K562 (cell line): ENCODE results near the gene HIRIP3. TPM values are rescaled to one million over a fixed set of nuclear protein-coding genes. Genes with fewer than 3 reads are reported as not detected.

Experiments
- ATAC-seq: fragments of 200-7000 bp; cut with Tn5 transposase; 3 replicates; pipeline ENCODE4 v1.9.1; 2020; ENCODE audit warnings: moderate library complexity
- BruUV-seq: library from RNA; stranded (reverse); fragments of 400-500 nt; replicated peaks from 2 replicates; lab custom pipeline; 2021; lab: Mats Ljungman, UMichigan
- CTCF ChIA-PET: fragments of 300-600 bp; formaldehyde crosslinking; extraction: SDS; loops from one replicate; lab custom pipeline; 2021; ENCODE audit warnings: low intra/inter-chr PET ratio; lab: Yijun Ruan, JAX
- POLR2A ChIA-PET: fragments of 300-600, 350-650 bp; sonication (Branson Sonifier 250); formaldehyde crosslinking; extraction: SDS; loops from one replicate; lab custom pipeline; 2021; ENCODE audit warnings: antibody characterized with exemption, inconsistent platforms; lab: Yijun Ruan, JAX
- DNase-seq, 4 experiments: peaks; one replicate each; pipeline versions ENCODE4 v3.0.0 to v3.0.0-alpha.2; 2011 to 2018; ENCODE audit warnings: low spot score in 3 of 4, mixed read lengths in 3 of 4; ENCODE audit errors: extremely low read depth in 1 of 4
- FAIRE-seq: peaks from 2 replicates; lab custom pipeline; 2011; peaks lifted over from hg19 to GRCh38; lab: Jason Lieb, UNC
- H2AFZ ChIP-seq: 2 replicates; pipeline ENCODE4 v1.6.0; 2011; ENCODE audit warnings: low read depth, low read length, control low read depth, inconsistent platforms
- H3K27ac ChIP-seq: fragments of 200-600 bp; 3 replicates; pipeline ENCODE4 v1.8.0; 2011; ENCODE audit warnings: low read depth, mild to moderate bottlenecking, control low read depth, inconsistent platforms, low read length, moderate library complexity, mixed read lengths; ENCODE audit errors: extremely low read depth
- H3K27me3 ChIP-seq, 2 experiments: fragments of 300-600 bp in 1 of 2; 2 replicates in 1 of 2; 3 replicates in 1 of 2; pipeline versions ENCODE4 v1.6.0 to v1.8.0; 2011; ENCODE audit warnings: inconsistent platforms in 2 of 2, low read length in 2 of 2, mild to moderate bottlenecking in 1 of 2, mixed read lengths in 1 of 2, moderate library complexity in 1 of 2; ENCODE audit not compliant: control insufficient read depth in 2 of 2, insufficient read depth in 2 of 2
- H3K36me3 ChIP-seq: fragments of 300-600 bp; 3 replicates; pipeline ENCODE4 v1.8.0; 2011; ENCODE audit warnings: mild to moderate bottlenecking, low read length, inconsistent platforms; ENCODE audit not compliant: control insufficient read depth, insufficient read depth
- H3K4me1 ChIP-seq, 2 experiments: fragments of 200-600 bp in 1 of 2; replicated peaks in 1 of 2; 2 replicates in 1 of 2; 3 replicates in 1 of 2; pipeline versions ENCODE4 v1.5.1 to v1.8.0; 2011; ENCODE audit warnings: inconsistent platforms in 2 of 2, low read length in 2 of 2, mild to moderate bottlenecking in 1 of 2, mixed read lengths in 1 of 2, moderate library complexity in 1 of 2; ENCODE audit not compliant: control insufficient read depth in 2 of 2, insufficient read depth in 2 of 2
- H3K4me2 ChIP-seq: 2 replicates; pipeline ENCODE4 v1.6.1; 2011; ENCODE audit warnings: low read length, control low read depth, inconsistent platforms, mixed read lengths; ENCODE audit not compliant: insufficient read depth
- H3K4me3 ChIP-seq: fragments of 200-600 bp; sonication (generic), shearing (Covaris generic); 2 replicates; pipeline ENCODE4 v1.5.1; 2016; ENCODE audit warnings: control low read depth, inconsistent platforms
- H3K79me2 ChIP-seq: fragments of 200-600 bp; 3 replicates; pipeline ENCODE4 v1.8.0; 2011; ENCODE audit warnings: low read length, inconsistent platforms; ENCODE audit not compliant: control insufficient read depth, insufficient read depth
- H3K9ac ChIP-seq, 2 experiments: 2 replicates each; pipeline versions ENCODE4 v1.6.0 to v1.6.1; 2011; ENCODE audit warnings: low read depth in 2 of 2, low read length in 2 of 2, control low read depth in 1 of 2, inconsistent platforms in 1 of 2, mild to moderate bottlenecking in 1 of 2, mixed read lengths in 1 of 2; ENCODE audit not compliant: insufficient read depth in 1 of 2
- H3K9me1 ChIP-seq: one replicate; pipeline ENCODE4 v1.6.0; 2011; ENCODE audit warnings: inconsistent platforms, mild to moderate bottlenecking, low read length, moderate library complexity; ENCODE audit not compliant: control insufficient read depth, insufficient read depth
- H3K9me3 ChIP-seq: replicated peaks from 2 replicates; pipeline ENCODE4 v1.5.1; 2011; ENCODE audit warnings: low read depth, low read length, inconsistent platforms; ENCODE audit not compliant: control insufficient read depth, insufficient read depth
- H4K20me1 ChIP-seq: replicated peaks from 2 replicates; pipeline ENCODE4 v1.6.1; 2011; ENCODE audit warnings: low read length, inconsistent platforms, mixed read lengths; ENCODE audit not compliant: control insufficient read depth, insufficient read depth
- CBFA2T3 ChIP-seq: fragments of 450-650 bp; IDR thresholded peaks from 2 replicates; pipeline ENCODE4 v1.6.1; 2017
- ELF4 ChIP-seq: fragments of 450-650 bp; formaldehyde crosslinking; IDR thresholded peaks from 2 replicates; pipeline ENCODE4 v1.4.0; 2022; ENCODE audit warnings: missing genetic modification characterization
- POLR3G ChIP-seq: IDR thresholded peaks from 2 replicates; pipeline ENCODE4 v1.6.1; 2011; ENCODE audit not compliant: insufficient read length, insufficient replicate concordance; ENCODE audit errors: extremely low read depth
- RBFOX2 ChIP-seq: fragments of 200-400 bp; formaldehyde crosslinking; IDR thresholded peaks from 2 replicates; pipeline ENCODE4 v1.6.1; 2017; ENCODE audit warnings: low read depth, mild to moderate bottlenecking, low read length, moderate library complexity
- ZFP36 ChIP-seq: fragments of 150-350 bp; IDR thresholded peaks from 2 replicates; pipeline ENCODE4 v1.6.1; 2018; ENCODE audit warnings: low read length, low read depth; ENCODE audit not compliant: partially characterized antibody
- WGBS: fragments of 100-300 bp; shearing (Covaris generic); methylation state at CpG from one replicate; pipeline ENCODE4 v1.1.6; 2016; ENCODE audit warnings: low coverage, mixed read lengths; ENCODE audit not compliant: insufficient coverage; ENCODE audit errors: missing lambda C conversion rate; 5-methylcytosine and 5-hydroxymethylcytosine counted together
- in situ Hi-C: fragments of 300-500 bp; cut with MboI; formaldehyde crosslinking; loops from 4 replicates; pipeline ENCODE4 v1.15.0; 2018; ENCODE audit warnings: inconsistent platforms, mixed read lengths
- intact Hi-C: fragments of 100-400 bp; cut with micrococcal nuclease; formaldehyde crosslinking; loops from 2 replicates; pipeline ENCODE4 v1.14.2; 2022
- polyA plus RNA-seq, 8 experiments: library from polyadenylated mRNA; depleted of rRNA in 4 of 8; stranded (reverse) in 5 of 8; unstranded in 3 of 8; fragments of >200 nt; fragmentation: Nextera tagmentation in 2 of 8; fragmentation: Illumina TruSeq in 1 of 8; extraction: Ambion mirVana in 2 of 8; extraction: Trizol in 1 of 8; gene quantifications; 2 replicates each; pipeline versions ENCODE4 v1.2.1 to v1.2.3, GENCODE V29; 2011 to 2014; ENCODE audit warnings: inconsistent platforms in 1 of 8, missing spikeins in 1 of 8
- total RNA-seq, 7 experiments: library from RNA; depleted of rRNA in 6 of 7; stranded (reverse); fragments of >200 nt in 6 of 7; fragmentation: Illumina TruSeq in 2 of 7; extraction: Trizol in 2 of 7; gene quantifications; 2 replicates each; pipeline versions ENCODE4 v1.2.1 to v1.2.3, GENCODE V29; 2011 to 2021; ENCODE audit warnings: low replicate concordance in 1 of 7

HIRIP3 gene
- total and polyA plus RNA-seq, 9 of the 15 experiments (the other 6 are each of a cell fraction or from before 2014, with no cell fraction given), result 3.3 to 38.2 (median 18.2) TPM

DNA sequence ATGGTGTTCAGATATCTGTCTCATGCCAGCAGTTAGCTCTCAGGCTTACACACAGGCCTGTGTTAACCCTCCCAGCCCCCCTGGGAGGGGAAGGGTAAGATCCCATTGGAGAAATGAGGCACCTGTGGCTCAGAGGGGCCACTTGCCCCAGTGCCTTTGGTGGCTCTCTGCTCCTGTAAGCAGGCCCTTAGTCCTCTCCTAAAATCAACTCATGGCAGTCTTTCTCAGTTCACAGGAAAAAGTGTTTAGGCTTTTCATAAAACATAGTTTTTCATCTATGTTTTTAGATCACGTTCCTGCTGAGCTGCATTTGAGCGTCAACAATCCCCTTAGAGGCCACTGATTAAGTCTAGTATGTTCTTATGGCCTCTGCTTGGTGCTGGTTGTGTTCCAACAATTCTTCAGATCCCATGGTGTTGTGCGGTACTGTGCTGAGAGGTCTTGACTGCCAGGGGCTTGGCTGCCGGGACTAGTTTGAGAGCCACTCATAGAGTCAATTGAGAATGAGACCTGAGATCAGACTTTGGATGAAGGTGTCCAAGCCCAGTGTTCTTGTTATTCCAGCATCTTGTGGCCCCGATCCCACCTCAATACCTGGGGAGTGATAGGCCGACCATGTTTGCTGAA is 11.2 kb downstream of the HIRIP3 start:
- Histone ChIP-seq H3K27ac (no peak overlapping the region), H3K9ac (no peak overlapping the region), H2AFZ (no peak overlapping the region), H3K4me2 (no peak overlapping the region), H3K36me3 (peaks cover 100% of the 10 kb centered on the region), H3K9me1 (no peaks in the 10 kb centered on the region), H3K27me3 (no peaks in the 10 kb centered on the region), H3K4me1 (peaks cover 0 to 15% of the 10 kb centered on the region in 2 experiments; a peak in 1 of 5 replicates), H4K20me1 (0 out of 2 replicates have a peak, but pooled peaks cover 2% of the 10 kb centered on the region), H3K79me2 (no peaks in the 10 kb centered on the region), H3K4me3 (no peak overlapping the region), H3K9me3 (no peaks in the 10 kb centered on the region)
- ChIA-PET CTCF (no interaction called here), POLR2A (interaction anchor here (0.7 to 2.6 kb wide), 3 partner anchors 10 to 77 kb away, joined by 3 to 22 read pairs (median 3); partner anchors contain the start of gene TAOK2)
- DNase-seq, result no peak
- 93% methylated on average over 5 of the region's 6 CpGs for WGBS
- TF ChIP-seq RBFOX2 (0 out of 2 replicates have a peak, but pooled peaks have one; percentile 19), POLR3G (no peak), CBFA2T3 (no peak), ELF4 (CRISPR knock-in tag) (no peak), ZFP36 (no peak)
- intact Hi-C loops, result no loop called here
- FAIRE-seq, result no peak
- in situ Hi-C loops, result no loop called here
- no peak for ATAC-seq
- BruUV-seq, result no TSS peak
